Measurements from ENCODE around the gene VAV2. TPM values are rescaled to one million over a fixed set of nuclear protein-coding genes. Genes with fewer than 3 reads are reported as not detected.

The VAV2 gene
- total RNA-seq, 1 donor from 2014 or later, result 18.7 TPM

GRCh38 chr9:134004131-134004873 lies 12.2 kb upstream of the VAV2 start:
- no peak overlapping the region for H3K4me3 ChIP-seq (ENCODE audit: low read depth, low read length)
- TF ChIP-seq, protein P1, sequence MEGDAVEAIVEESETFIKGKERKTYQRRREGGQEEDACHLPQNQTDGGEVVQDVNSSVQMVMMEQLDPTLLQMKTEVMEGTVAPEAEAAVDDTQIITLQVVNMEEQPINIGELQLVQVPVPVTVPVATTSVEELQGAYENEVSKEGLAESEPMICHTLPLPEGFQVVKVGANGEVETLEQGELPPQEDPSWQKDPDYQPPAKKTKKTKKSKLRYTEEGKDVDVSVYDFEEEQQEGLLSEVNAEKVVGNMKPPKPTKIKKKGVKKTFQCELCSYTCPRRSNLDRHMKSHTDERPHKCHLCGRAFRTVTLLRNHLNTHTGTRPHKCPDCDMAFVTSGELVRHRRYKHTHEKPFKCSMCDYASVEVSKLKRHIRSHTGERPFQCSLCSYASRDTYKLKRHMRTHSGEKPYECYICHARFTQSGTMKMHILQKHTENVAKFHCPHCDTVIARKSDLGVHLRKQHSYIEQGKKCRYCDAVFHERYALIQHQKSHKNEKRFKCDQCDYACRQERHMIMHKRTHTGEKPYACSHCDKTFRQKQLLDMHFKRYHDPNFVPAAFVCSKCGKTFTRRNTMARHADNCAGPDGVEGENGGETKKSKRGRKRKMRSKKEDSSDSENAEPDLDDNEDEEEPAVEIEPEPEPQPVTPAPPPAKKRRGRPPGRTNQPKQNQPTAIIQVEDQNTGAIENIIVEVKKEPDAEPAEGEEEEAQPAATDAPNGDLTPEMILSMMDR (conservative IDR thresholded peaks at IDR 0.05; ENCODE audit: low read depth, low read length), result no peak
- DNase-seq (ENCODE audit: low read depth), result no peak

DNA sequence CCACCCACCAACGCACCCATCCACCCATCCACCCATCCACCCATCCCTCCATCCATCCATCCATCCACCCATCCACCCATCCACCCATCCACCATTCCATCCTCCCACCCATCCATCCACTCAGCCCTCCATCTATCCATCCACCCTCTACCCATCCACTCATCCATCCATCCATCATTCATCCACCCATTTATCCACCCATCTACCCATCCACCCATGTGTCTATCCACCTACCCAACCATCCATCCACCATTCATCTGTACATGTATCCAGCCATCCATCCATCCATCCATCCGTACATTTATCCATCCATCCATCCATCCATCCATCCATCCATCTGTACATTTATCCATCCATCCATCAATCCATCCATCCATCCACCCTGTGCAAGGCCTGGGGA lies 11.1 kb upstream of the VAV2 start:
- TF ChIP-seq, protein P1 (conservative IDR thresholded peaks at IDR 0.05; ENCODE audit: low read depth, low read length), result no peak
- DNase-seq (ENCODE audit: low read depth), result no peak
- H3K4me3 ChIP-seq (ENCODE audit: low read depth, low read length), result no peak overlapping the region

DNA sequence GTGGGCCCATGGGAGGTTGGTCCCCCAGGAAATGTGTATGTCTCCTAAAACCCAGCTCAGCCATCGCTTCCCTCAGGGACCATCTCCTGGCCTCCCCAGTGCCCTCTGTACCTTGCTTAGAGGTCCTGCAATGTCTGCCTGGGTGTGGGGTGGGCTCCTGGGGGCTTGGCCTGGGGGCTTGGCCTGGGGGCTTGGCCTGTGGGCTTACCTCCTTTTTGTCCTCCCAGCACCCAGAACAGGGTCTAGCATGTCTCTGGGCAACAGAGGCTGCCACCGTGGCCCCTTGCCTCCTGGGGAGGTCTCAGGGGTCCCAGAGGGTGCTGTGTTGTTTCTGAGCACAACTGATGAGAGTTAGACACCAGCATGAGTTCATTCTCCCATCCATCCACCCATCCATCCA lies 10.7 kb upstream of the VAV2 start:
- no peak overlapping the region for H3K4me3 ChIP-seq (ENCODE audit: low read depth, low read length)
- TF ChIP-seq, protein P1 (conservative IDR thresholded peaks at IDR 0.05; ENCODE audit: low read depth, low read length), result no peak
- DNase-seq (ENCODE audit: low read depth), result no peak

DNA sequence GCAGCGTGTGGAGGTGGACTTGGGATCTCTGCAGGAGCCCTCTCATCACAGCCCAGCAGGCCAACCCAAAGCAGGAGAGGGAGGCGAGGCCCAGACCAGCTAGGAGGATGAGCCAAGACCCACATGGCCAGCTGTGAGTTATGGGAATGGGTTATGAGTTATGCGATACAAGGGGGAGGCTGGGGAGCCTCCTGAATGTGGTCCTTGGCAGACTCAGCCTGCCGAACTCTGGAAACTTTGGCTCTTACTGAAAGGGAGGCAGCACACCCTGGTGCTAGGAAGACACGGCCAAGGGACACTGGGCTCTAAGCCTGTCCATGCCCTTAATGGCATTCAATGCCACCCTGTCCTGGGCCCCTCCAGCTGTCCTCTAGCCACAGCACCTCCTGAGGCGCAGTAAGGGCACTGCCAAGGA lies 7.7 kb upstream of the VAV2 start:
- TF ChIP-seq, protein P1 (conservative IDR thresholded peaks at IDR 0.05; ENCODE audit: low read depth, low read length), result no peak

DNA sequence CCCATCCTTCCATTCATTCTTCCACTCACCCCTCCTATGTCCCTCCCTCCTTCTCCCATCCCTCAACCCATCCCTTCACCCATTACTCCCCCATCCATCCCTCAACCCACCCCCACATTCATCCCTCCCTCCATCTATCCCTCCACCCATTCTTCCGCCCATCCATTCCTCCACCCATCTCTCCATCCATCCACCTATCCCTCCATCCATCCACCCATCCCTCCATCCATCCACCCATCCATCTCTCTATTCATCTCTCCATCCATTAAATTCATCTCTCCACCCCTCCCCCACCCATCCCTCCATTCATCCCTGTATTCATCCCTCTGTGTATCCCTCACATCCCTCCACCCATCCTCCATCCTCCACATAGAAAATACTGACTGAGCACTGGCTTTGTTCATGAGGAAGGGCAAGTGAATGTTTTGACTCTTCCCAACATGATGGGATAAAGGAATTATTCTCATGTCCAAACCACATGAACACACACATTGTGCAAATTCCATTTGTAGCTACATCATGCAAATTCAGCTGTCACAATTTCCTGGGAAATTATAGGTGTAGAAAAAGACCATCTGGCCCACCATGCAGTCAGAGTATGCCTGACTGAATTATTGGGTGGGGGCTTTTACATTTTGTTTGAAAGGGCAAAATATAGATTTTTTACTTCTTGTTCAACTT lies 6.9 kb upstream of the VAV2 start:
- H3K4me3 ChIP-seq (ENCODE audit: low read depth, low read length), result no peak overlapping the region
- DNase-seq (ENCODE audit: low read depth), result no peak
- TF ChIP-seq, protein P1 (conservative IDR thresholded peaks at IDR 0.05; ENCODE audit: low read depth, low read length), result no peak

More for the DNA sequence above, 7.7 kb upstream of the VAV2 start:
- DNase-seq (ENCODE audit: low read depth), result no peak
- no peak overlapping the region for H3K4me3 ChIP-seq (ENCODE audit: low read depth, low read length)

DNA sequence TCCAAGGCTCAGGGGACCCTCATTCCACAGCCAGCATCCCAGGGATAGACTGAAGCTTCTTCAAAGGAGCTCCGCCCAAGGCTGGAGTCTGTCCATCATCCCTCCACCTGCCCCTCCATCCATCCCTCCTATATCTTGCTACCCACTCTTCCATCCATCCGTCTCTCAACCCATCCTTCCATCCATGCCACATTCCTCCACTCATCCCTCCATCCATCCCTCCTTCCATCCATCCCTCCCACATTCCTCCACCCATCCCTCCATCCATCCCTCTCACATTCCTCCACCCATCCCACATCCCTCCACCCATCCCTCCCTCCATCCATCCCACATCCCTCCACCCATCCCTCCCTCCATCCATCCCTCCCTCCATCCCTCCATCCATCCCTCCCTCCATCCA lies 5.5 kb upstream of the VAV2 start:
- TF ChIP-seq, protein P1 (conservative IDR thresholded peaks at IDR 0.05; ENCODE audit: low read depth, low read length), result no peak
- no peak overlapping the region for H3K4me3 ChIP-seq (ENCODE audit: low read depth, low read length)
- no peak for DNase-seq (ENCODE audit: low read depth)

Data from epithelial cell of proximal tubule (primary cell).